ENCODE measurements around the gene ASB13.

The ASB13 gene

DNA sequence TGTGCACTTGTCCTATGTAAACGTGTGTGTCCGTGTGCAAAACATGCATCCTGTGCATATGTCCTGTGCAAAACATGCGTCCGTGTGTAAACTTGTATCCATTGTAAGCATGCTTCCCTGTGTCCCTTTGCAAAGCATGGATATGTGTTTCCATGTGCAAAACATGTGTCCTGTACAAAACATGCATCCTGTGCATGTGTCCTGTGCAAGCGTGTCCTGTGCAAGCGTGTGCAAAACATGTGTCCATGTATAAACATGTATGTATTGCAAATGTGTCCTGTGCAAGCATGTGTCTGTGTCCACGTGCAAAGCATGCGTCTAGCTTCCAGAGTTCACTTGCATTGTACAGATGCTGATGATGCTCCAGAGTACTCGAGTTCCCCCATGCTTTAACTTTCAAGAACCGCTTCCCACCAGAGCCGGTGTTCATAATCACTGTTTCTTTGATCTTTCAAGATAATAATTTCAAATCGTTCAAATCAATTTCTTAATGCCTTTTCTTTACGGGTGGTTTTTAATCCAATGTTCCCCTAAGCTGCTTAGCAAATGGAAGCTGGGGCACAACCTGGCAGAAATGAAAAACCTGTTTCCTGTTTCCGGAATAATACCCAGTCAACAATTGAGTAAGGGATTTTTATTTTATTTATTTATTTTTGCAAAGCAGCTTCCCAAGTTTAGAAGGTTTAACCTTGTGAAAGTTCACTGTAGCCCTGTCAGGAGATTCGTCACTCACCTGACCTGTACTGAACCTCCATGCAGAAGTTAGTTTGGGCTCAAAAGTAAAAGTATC is 641 bp upstream of the ASB13 start (continued):
- TF ChIP-seq, protein P1, sequence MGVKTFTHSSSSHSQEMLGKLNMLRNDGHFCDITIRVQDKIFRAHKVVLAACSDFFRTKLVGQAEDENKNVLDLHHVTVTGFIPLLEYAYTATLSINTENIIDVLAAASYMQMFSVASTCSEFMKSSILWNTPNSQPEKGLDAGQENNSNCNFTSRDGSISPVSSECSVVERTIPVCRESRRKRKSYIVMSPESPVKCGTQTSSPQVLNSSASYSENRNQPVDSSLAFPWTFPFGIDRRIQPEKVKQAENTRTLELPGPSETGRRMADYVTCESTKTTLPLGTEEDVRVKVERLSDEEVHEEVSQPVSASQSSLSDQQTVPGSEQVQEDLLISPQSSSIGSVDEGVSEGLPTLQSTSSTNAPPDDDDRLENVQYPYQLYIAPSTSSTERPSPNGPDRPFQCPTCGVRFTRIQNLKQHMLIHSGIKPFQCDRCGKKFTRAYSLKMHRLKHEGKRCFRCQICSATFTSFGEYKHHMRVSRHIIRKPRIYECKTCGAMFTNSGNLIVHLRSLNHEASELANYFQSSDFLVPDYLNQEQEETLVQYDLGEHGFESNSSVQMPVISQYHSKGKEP (tag by site-specific recombination; IDR thresholded peaks at IDR 0.05): peak; percentile 41
- TF ChIP-seq ZNF132 (tag by site-specific recombination; IDR thresholded peaks at IDR 0.05; ENCODE audit: borderline replicate concordance) (no peak), REPIN1 (tag by site-specific recombination; IDR thresholded peaks at IDR 0.05; ENCODE audit: low read depth) (no peak)
- TF ChIP-seq, protein P2, sequence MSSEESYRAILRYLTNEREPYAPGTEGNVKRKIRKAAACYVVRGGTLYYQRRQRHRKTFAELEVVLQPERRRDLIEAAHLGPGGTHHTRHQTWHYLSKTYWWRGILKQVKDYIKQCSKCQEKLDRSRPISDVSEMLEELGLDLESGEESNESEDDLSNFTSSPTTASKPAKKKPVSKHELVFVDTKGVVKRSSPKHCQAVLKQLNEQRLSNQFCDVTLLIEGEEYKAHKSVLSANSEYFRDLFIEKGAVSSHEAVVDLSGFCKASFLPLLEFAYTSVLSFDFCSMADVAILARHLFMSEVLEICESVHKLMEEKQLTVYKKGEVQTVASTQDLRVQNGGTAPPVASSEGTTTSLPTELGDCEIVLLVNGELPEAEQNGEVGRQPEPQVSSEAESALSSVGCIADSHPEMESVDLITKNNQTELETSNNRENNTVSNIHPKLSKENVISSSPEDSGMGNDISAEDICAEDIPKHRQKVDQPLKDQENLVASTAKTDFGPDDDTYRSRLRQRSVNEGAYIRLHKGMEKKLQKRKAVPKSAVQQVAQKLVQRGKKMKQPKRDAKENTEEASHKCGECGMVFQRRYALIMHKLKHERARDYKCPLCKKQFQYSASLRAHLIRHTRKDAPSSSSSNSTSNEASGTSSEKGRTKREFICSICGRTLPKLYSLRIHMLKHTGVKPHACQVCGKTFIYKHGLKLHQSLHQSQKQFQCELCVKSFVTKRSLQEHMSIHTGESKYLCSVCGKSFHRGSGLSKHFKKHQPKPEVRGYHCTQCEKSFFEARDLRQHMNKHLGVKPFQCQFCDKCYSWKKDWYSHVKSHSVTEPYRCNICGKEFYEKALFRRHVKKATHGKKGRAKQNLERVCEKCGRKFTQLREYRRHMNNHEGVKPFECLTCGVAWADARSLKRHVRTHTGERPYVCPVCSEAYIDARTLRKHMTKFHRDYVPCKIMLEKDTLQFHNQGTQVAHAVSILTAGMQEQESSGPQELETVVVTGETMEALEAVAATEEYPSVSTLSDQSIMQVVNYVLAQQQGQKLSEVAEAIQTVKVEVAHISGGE (tag by site-specific recombination; conservative IDR thresholded peaks at IDR 0.05; ENCODE audit: low read depth): peak; percentile 3; the same call in 1 of the 2 replicates

DNA sequence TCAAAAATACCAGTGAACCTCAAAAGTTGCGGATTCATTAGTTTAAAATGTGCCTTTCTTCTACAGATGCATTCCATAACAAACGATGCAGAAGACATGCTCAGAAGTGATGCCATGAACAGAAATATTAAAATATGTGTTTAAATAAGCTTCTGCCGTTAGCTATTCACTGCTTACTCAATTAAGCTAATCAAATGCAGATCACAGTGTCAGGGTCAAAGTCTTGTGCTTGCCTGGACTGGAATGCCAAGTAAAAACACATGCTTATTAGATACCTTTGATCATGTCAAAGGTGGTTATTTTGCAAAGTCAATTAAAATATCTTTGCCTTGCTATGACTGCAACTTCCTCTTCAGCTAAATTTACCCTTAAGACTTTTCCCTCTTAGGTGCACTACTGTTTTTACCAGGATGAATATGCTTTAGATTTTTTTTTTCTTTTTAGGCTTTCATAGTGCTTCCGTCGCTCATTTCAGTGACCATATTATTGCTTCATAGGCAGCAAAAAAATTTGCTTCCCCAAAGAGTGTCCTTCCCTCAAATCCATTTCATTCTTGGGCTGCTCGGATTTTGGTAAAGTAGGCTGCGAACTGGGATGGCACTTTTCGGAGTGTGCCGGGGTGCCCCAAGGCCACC is 905 bp downstream of the ASB13 start:
- Histone ChIP-seq H3K9me3 (ENCODE audit: control insufficient read depth, insufficient read depth, low read depth, low read length) (no peaks in the 10 kb centered on the region), H3K4me1 (ENCODE audit: control insufficient read depth, insufficient read depth, low read length) (peaks cover 22% of the 10 kb centered on the region), H3K27ac (ENCODE audit: extremely low read depth, low read depth, low read length) (peak overlapping the region; percentile 65; the same call in 1 of the 2 replicates), H3K4me3 (ENCODE audit: low read depth, low read length) (peak overlapping the region; percentile 78), H3K36me3 (ENCODE audit: control insufficient read depth in 2 of 2, insufficient read depth in 1 of 2, low read length in 2 of 2) (no peaks in the 10 kb centered on the region)
- TF ChIP-seq ZBTB20 (tag by site-specific recombination; IDR thresholded peaks at IDR 0.05): peak; percentile 49; the same call in 1 of the 2 replicates
- peak; percentile 65 for TF ChIP-seq ZBTB17 (tag by site-specific recombination; IDR thresholded peaks at IDR 0.05)
- no peak for TF ChIP-seq ZNF274 (IDR thresholded peaks at IDR 0.05; ENCODE audit: low read length)
- TF ChIP-seq ZNF274 (tag by site-specific recombination; IDR thresholded peaks at IDR 0.05; ENCODE audit: borderline replicate concordance): no peak
- CTCF ChIA-PET: interaction anchor here (2.7 kb wide), 1 partner anchor 36 kb away, joined by 13 read pairs; no protein-coding TSS in a partner anchor
- POLR2A ChIA-PET: interaction anchor here (1.2 kb wide), 1 partner anchor 225 kb away, joined by 3 read pairs; the partner anchor contains the start of genes ANKRD16 and FBH1

DNA sequence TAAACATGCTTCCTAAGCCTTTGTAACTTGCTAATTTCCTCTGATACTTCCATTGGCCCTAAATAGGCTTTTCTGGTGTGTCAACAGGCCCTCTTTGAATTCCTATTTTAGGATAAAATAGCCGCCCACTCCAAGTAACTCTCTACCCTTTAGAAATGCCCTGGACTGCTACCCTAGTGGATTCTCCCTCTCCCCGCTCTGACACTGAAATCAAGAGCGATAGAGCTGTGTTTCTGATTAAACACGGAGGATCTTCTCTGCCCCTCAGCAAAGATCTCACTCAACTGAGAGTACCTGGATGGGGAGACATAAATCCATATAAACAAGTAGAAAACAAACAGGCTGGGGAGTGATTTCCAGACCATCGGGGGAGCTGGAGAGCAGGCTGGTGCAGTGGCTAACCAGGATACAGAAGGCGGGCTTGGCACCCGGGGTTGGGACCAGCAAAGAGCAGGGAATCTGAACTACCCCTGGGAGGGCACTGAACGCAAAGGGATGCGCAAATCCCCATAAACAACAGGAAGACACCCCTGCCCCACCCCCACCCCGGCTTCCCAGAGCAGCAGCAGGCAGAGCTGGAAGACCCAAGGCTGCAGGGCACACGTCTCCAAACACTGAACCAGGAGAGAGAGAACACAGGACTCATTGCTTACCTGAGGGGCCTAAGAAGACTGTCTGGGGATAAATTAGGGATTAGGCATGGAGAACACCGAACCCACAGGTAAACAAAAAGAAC is 2.5 kb downstream of the ASB13 start:
- ChIA-PET POLR2A (no interaction called here), CTCF (interaction anchor here (0.6 to 2.7 kb wide), 4 partner anchors 8 to 1257 kb away, joined by 3 to 13 read pairs (median 4); no protein-coding TSS in a partner anchor)
- no peak overlapping the region for H3K4me3 ChIP-seq (ENCODE audit: low read depth, low read length)
- no peaks in the 10 kb centered on the region for H3K9me3 ChIP-seq (ENCODE audit: control insufficient read depth, insufficient read depth, low read depth, low read length)
- no peak overlapping the region for H3K27ac ChIP-seq (ENCODE audit: extremely low read depth, low read depth, low read length)
- peaks cover 22% of the 10 kb centered on the region for H3K4me1 ChIP-seq (ENCODE audit: control insufficient read depth, insufficient read depth, low read length)
- no peaks in the 10 kb centered on the region for H3K36me3 ChIP-seq (ENCODE audit: control insufficient read depth in 2 of 2, insufficient read depth in 1 of 2, low read length in 2 of 2)
- TF ChIP-seq, protein P3, sequence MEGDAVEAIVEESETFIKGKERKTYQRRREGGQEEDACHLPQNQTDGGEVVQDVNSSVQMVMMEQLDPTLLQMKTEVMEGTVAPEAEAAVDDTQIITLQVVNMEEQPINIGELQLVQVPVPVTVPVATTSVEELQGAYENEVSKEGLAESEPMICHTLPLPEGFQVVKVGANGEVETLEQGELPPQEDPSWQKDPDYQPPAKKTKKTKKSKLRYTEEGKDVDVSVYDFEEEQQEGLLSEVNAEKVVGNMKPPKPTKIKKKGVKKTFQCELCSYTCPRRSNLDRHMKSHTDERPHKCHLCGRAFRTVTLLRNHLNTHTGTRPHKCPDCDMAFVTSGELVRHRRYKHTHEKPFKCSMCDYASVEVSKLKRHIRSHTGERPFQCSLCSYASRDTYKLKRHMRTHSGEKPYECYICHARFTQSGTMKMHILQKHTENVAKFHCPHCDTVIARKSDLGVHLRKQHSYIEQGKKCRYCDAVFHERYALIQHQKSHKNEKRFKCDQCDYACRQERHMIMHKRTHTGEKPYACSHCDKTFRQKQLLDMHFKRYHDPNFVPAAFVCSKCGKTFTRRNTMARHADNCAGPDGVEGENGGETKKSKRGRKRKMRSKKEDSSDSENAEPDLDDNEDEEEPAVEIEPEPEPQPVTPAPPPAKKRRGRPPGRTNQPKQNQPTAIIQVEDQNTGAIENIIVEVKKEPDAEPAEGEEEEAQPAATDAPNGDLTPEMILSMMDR (tag by site-specific recombination; IDR thresholded peaks at IDR 0.05): no peak
- TF ChIP-seq, protein P4, sequence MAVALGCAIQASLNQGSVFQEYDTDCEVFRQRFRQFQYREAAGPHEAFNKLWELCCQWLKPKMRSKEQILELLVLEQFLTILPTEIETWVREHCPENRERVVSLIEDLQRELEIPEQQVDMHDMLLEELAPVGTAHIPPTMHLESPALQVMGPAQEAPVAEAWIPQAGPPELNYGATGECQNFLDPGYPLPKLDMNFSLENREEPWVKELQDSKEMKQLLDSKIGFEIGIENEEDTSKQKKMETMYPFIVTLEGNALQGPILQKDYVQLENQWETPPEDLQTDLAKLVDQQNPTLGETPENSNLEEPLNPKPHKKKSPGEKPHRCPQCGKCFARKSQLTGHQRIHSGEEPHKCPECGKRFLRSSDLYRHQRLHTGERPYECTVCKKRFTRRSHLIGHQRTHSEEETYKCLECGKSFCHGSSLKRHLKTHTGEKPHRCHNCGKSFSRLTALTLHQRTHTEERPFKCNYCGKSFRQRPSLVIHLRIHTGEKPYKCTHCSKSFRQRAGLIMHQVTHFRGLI (tag by site-specific recombination; IDR thresholded peaks at IDR 0.05): 0 out of 2 replicates have a peak, but pooled peaks have one; percentile 41
- TF ChIP-seq ZFP37 (tag by site-specific recombination; IDR thresholded peaks at IDR 0.05): peak; percentile 100
- 0 out of 2 replicates have a peak, but pooled peaks have one; percentile 44 for TF ChIP-seq PRDM1 (tag by site-specific recombination; IDR thresholded peaks at IDR 0.05)
- no peak for TF ChIP-seq ZNF768 (tag by site-specific recombination; IDR thresholded peaks at IDR 0.05)
- TF ChIP-seq ZBTB1 (tag by site-specific recombination; IDR thresholded peaks at IDR 0.05): no peak
- TF ChIP-seq ZBTB17 (tag by site-specific recombination; IDR thresholded peaks at IDR 0.05): peak; percentile 87
- TF ChIP-seq, protein P5, sequence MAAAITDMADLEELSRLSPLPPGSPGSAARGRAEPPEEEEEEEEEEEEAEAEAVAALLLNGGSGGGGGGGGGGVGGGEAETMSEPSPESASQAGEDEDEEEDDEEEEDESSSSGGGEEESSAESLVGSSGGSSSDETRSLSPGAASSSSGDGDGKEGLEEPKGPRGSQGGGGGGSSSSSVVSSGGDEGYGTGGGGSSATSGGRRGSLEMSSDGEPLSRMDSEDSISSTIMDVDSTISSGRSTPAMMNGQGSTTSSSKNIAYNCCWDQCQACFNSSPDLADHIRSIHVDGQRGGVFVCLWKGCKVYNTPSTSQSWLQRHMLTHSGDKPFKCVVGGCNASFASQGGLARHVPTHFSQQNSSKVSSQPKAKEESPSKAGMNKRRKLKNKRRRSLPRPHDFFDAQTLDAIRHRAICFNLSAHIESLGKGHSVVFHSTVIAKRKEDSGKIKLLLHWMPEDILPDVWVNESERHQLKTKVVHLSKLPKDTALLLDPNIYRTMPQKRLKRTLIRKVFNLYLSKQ (tag by site-specific recombination; IDR thresholded peaks at IDR 0.05; ENCODE audit: borderline replicate concordance): no peak

Measured in HEK293 (cell line).